NOMO-1 (cell line): ENCODE data around the gene C1orf159.
"Not testable (repeated sequence)": the region's sequence is repeated elsewhere in the genome, so short reads cannot be mapped to it uniquely, and the experiment has no call there.

ENCODE experiments used
- DNase-seq, 2 experiments: peaks; one replicate each; lab custom pipeline; 2025; ENCODE audit not compliant: unreplicated experiment in 2 of 2; lab: John Stamatoyannopoulos, UW

C1orf159 gene

DNA sequence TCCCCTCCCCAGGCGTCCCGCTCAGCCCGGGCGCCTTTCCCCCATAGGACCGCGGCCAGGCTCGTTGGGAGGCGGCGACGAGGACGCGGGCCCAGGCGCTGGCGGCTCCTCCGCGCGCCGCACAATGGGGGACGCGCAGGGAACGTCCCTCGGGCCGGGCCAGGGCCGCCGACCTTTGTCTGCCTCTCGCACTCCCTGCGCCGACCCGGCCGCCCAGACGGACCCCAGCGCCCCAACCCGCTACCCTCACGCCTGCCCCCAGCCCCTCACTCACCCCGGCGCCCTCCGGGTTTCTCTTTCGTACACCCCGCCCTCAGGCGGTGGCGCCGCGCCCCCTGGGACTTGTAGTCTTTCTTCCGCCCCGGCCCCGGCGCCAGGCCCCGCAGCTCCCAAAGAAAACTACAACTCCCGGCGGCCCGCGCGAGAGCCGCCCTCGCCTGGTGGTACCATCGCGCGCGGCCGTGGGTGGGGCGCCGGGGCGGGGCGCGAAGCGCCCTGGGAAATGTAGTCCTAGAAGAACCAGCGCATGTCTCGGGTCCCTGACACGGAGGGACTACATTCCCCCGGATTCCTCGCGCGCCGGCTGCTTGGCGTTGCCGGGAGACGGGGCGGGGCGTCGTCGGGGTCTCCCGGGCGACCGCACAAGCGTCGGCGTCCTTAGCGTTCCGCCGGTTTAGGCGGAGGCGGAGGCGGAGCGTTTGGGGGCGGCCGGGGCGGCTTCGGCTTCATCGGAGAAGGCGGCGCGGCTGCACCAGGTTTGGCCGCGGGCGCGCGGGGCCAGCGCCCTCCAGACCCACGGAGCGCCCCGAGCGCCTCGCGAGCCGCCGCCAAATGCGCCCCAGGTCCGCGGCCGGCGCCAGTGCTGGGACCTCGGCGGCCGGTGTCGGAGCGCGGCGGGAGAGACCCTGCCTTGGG, at the start of gene C1orf159:
Gene C1orf159, minus strand, starts transcription at position 304 of the 915 bp plus-strand sequence. CDS start 24,546 bp downstream, outside the sequence.
- peak; percentile 96 to 98 for DNase-seq

- no peak for DNase-seq
Measured at GRCh38 chr1:1165485-1165884, 49.6 kb upstream of the C1orf159 start.

DNA sequence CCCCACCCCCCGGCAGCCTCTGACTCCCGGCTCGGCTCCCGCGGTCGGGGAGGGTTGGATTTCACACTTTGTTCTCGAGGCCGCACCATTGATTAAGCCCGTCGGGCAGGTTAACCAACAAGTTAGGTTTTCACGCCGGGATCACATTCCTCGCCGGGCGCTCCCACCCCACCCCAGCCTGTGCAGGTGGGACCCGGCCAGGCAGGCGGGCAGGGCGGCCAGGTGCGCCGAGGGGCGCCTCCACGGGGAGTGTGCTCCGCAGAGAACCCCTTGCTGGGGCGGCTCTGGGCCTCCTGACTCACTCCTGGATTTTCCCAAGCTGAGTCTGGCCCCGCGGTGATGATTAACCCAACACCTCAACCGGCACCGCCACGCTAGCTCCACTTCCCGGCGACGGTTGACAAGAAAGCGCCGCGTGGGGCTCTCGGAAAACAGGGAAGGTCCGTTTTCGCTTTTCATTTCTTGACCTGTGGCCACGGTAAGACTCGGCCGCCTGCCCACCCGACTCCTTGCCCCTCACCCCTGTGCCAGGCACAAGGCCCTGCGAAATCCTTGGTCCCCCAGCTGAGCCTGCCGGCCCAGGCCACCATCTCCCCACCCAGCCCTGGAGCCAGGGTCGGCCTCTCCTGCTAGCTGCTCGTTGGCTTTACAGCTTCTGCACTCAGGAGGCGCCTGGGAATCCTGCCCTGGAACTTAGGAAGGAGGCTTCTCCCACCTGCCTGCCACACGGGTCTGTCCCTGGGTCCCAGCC, 49.0 kb upstream of the C1orf159 start:
- DNase-seq = no peak

DNA sequence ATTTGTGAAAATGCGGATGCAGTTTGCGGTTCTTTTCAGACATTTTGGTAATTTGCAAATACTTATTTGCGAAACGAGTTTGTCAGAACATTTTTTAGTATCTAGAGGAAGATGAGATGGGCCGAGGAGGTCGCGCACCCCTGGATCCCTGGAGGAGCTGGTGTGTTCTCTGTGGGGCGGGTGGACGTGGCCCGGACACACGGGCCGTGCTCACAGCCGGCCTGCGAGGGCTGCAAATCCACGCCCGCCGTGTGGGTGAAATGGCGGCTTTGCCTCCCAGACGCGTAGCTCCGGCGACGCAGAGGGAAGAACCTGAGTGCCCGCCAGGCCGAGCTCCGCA, 48.4 kb upstream of the C1orf159 start:
- DNase-seq = no peak

GRCh38 chr1:1163538-1164070, 47.7 kb upstream of the C1orf159 start:
- no peak for DNase-seq

- DNase-seq = no peak
Measured at GRCh38 chr1:1162597-1163537, 47.0 kb upstream of the C1orf159 start.

DNA sequence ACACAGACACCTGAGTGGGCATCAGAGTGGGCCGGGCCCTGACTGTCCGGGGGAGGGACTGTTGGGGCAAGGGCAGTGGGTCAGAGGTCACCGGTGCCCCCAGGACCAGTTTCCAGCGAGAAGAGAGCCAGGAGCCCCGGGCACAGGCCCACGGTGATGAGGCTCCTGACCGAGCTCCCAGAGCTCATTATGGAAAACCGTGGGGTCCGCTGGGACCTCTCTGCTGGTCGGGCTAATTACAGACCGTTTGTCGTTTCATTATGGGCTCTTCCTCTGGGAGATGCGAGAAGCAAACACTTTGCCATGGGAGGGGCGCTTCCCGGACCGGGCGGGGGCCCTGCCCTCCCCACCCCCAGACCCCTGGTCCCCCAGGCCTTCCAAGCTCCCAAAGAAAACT, 45.8 kb upstream of the C1orf159 start:
- DNase-seq = no peak

DNA sequence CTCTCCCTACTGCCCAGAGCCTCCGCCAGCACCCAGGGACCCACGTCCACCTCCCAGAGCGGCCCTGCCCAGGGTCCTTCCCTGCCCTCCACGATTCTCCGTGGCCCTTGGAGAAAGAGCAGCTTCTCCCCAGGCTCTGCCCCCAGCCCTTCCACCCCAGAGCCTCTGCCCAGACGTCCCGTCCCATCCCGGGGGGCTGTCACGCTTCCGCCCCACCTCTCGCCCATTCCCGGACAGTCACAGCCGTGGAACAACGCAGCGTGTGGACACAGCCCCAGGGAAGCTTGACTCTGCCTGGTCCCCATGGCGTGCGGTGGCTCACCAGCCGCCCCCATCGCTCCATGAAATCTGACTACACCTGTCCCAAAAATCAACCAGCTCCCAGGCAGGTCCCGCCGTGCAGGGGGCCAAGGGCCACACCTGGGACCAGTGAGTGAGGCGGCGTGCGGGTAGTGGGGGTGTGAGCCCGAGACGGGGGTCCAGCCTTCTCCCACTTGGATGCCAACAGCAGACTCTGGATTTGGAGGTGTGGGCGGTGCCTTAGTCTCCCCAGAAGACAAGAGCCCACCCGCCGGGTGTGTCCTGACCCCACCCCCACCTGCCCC, 45.3 kb upstream of the C1orf159 start:
- DNase-seq = no peak

- DNase-seq = no peak
Measured at GRCh38 chr1:1160281-1160930, 44.5 kb upstream of the C1orf159 start.

DNA sequence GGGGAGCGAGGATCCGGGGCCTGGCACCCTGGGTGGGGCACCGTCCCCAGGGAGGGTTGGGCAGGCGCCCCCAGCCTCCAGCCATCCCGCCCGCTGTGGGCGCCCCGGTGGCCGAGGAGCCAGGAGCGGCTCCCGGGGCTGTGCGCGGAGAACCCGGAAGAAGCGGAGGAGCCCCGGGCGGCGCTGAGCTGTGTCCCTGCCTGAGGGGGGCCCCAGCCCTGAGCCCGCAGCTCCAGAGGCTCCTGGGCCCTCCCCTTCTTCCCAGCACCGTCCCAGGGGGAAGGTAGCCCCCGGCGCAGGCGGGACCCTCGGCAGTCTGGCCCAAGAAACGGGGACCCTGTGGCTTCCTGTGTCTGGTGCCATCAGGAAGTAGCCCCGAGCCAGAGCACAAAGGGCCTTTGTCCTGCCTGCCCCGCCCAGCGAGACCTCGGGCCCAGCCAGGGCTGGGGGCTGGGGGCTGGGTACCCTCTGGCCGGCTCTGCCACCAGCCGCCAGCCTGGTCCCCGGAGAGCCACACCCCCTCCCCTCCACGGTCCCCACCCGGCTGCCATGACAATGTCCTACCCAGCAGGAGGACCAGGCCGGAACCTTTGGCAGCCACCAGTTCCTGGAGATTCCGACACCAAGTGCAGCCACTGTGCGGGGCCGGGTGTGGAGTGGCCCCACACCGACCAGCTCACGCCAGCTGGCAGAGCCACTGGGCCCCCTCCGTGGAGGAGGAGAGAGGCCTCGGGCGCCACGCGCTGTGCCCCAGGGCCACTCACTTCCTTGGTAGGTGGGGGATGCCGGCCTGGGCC, 42.2 kb upstream of the C1orf159 start:
- peak; percentile 16 to 32 for DNase-seq

DNA sequence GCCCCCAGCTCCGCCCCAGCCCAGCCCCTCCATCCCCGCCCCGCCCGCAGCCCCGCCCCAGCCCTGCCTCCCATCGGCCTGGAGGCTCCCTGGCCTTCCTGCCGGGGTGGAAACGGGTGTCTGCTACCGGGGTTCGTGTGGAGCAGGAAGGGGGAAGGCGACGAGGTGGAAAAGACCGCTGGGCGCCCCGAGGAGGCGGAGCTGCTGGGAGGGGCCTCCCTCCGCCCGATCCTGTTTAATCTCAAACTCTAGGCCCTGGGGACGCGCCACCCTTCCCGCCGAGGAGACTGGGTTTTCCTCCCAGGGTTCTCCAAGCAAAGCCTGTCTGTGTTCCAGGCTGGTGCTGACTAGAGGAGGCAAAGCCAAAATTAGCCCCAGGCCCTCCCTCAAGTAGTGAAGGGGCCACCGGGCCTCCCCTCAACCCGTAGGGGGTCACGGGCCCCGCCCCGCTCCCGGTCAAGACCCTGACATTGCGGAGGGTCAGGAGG, 41.6 kb upstream of the C1orf159 start:
- DNase-seq = peak; percentile 81 to 85

DNA sequence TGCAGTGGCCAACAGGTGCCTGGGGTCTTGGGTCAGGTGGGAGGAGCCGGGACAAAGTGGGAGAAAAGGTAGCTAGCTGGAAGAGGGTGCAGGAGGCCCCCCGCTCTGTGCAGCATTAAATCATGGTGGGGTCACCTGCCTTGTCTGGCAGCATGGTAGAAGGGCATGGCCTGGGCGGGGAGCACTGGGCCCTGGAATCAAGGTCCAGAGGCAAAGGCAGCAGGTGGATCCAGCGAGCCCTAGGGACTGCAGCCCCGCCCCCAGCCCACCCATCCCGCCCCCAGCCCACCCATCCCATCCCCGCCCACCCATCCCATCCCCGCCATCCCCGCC, 41.1 kb upstream of the C1orf159 start:
- DNase-seq = no peak

GRCh38 chr1:1156140-1157032, 40.5 kb upstream of the C1orf159 start:
- no peak for DNase-seq

- no peak for DNase-seq
Measured at GRCh38 chr1:1155258-1155657, 39.4 kb upstream of the C1orf159 start.

DNA sequence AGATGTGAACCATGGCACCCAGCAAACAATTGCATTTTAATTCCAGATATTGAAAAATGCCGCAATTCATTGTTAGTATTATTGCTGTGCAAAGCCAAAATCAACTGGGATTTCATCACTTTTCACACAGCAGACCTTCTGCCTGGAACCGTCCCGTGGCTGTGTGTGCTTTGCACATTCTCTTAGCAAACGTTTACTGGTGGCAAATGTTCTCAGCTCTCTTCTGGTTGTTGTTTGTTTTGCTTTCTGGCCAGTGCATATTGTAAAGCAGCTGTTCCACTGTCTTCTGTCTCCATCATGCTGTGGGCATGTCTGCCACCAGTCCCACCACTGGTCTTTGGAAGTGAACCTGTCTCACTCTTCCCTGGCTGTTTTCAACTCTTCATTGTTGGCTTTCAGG, 38.0 kb upstream of the C1orf159 start:
- no peak for DNase-seq

DNA sequence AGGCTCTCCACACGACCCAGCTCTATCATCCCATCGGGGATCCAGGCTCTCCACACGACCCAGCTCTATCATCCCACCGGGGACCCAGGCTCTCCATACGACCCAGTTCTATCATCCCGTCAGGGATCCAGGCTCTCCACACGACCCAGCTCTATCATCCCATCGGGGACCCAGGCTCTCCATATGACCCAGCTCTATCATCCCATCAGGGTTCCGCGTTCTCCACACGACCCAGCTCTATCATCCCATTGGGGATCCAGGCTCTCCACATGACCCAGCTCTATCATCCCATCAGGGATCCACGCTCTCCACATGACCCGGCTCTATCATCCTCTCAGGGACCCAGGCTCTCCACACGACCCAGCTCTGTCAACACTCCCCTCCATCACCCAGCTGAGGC, 37.3 kb upstream of the C1orf159 start:
- DNase-seq = not testable (repeated sequence)

- not testable (repeated sequence) for DNase-seq
Measured at GRCh38 chr1:1152431-1152830, 36.5 kb upstream of the C1orf159 start.

DNA sequence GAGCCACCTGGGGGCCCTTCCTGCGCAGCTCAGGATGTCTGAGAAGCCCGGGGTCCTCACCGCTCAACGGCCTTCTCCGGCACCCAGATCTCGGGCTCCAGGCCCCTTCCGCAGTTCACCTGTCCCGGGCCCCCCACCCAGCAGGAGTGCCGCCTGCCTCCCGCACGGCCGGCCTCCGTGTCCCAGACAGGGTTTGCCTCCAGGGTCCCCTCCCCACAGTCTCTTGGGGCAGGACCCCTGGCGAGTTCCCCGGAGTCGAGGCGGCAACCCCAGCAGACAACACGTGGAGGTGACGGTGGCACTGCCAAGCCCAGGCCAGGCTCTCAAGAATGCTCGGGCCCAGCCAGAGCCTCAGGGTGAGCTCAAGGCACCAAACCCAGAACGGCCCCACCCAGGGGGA, 35.4 kb upstream of the C1orf159 start:
- no peak for DNase-seq
